Measurements from ENCODE around the gene ZNF692. TPM values are rescaled to one million over a fixed set of nuclear protein-coding genes. Genes with fewer than 3 reads are reported as not detected.

The ZNF692 gene
- total RNA-seq, 2 donors from 2014 or later: 21.1 to 35.3 TPM

GRCh38 chr1:248828845-248829244 lies 30.0 kb downstream of the ZNF692 start:
- no peak for TF ChIP-seq CTCF (IDR thresholded peaks at IDR 0.05)
- peaks cover 19 to 22% of the 10 kb centered on the region in 2 donors for H3K4me1 ChIP-seq (ENCODE audit: control insufficient read depth in 1 of 2, low read depth in 2 of 2)
- ATAC-seq (ENCODE audit: insufficient number of reproducible peaks, low FRiP score, low read depth) (no peak), DNase-seq (ENCODE audit: low spot score) (no peak)
- no peak overlapping the region for H3K27ac ChIP-seq
- H3K4me3 ChIP-seq: no peak overlapping the region
- H3K36me3 ChIP-seq: no peaks in the 10 kb centered on the region
- H3K9me3 ChIP-seq: no peaks in the 10 kb centered on the region
- H3K27me3 ChIP-seq (replicated peaks; ENCODE audit: insufficient read depth): no peaks in the 10 kb centered on the region

GRCh38 chr1:248825909-248826760 lies 32.8 kb downstream of the ZNF692 start, which contains the start of gene SH3BP5L:
TSS of gene SH3BP5L (minus strand) at chr1:248825915. CDS start at chr1:248824935, 980 bp downstream.
- no peaks in the 10 kb centered on the region for H3K36me3 ChIP-seq
- H3K4me3 ChIP-seq: peak within 1 kb of the TSS; percentile 88
- H3K27ac ChIP-seq: peak within 1 kb of the TSS; percentile 92 to 95
- DNase-seq (ENCODE audit: low spot score) (peak; percentile 78), ATAC-seq (ENCODE audit: insufficient number of reproducible peaks, low FRiP score, low read depth) (peak; percentile 92)
- peak; percentile 31 for TF ChIP-seq CTCF (IDR thresholded peaks at IDR 0.05)
- H3K9me3 ChIP-seq: no peaks in the 10 kb centered on the region
- H3K27me3 ChIP-seq (replicated peaks; ENCODE audit: insufficient read depth): no peaks in the 10 kb centered on the region
- peaks cover 44 to 49% of the 10 kb centered on the region in 2 donors for H3K4me1 ChIP-seq (ENCODE audit: control insufficient read depth in 1 of 2, low read depth in 2 of 2)

GRCh38 chr1:248825573-248825908 lies 33.3 kb downstream of the ZNF692 start:
- H3K4me1 ChIP-seq (ENCODE audit: control insufficient read depth in 1 of 2, low read depth in 2 of 2): peaks cover 50 to 55% of the 10 kb centered on the region in 2 donors

GRCh38 chr1:248825136-248825535 lies 33.7 kb downstream of the ZNF692 start:
- Histone ChIP-seq H3K4me1 (ENCODE audit: control insufficient read depth in 1 of 2, low read depth in 2 of 2) (peaks cover 52 to 59% of the 10 kb centered on the region in 2 donors), H3K9me3 (no peaks in the 10 kb centered on the region), H3K4me3 (peak overlapping the region; percentile 88), H3K27ac (peak overlapping the region; percentile 92 to 95), H3K36me3 (no peaks in the 10 kb centered on the region), H3K27me3 (replicated peaks; ENCODE audit: insufficient read depth) (no peaks in the 10 kb centered on the region)
- ATAC-seq (ENCODE audit: insufficient number of reproducible peaks, low FRiP score, low read depth): no peak
- TF ChIP-seq CTCF (IDR thresholded peaks at IDR 0.05): no peak
- DNase-seq (ENCODE audit: low spot score): no peak

More at GRCh38 chr1:248825573-248825908, 33.3 kb downstream of the ZNF692 start:
- no peak for TF ChIP-seq CTCF (IDR thresholded peaks at IDR 0.05)
- Histone ChIP-seq H3K27me3 (replicated peaks; ENCODE audit: insufficient read depth) (no peaks in the 10 kb centered on the region), H3K36me3 (no peaks in the 10 kb centered on the region), H3K27ac (peak overlapping the region; percentile 92 to 95), H3K4me3 (peak overlapping the region; percentile 88), H3K9me3 (no peaks in the 10 kb centered on the region)
- DNase-seq (ENCODE audit: low spot score) (no peak), ATAC-seq (ENCODE audit: insufficient number of reproducible peaks, low FRiP score, low read depth) (no peak)

GRCh38 chr1:248824701-248825100 lies 34.2 kb downstream of the ZNF692 start:
- H3K4me1 ChIP-seq (ENCODE audit: control insufficient read depth in 1 of 2, low read depth in 2 of 2): peaks cover 52 to 61% of the 10 kb centered on the region in 2 donors
- ATAC-seq (ENCODE audit: insufficient number of reproducible peaks, low FRiP score, low read depth) (no peak), DNase-seq (ENCODE audit: low spot score) (no peak)
- no peaks in the 10 kb centered on the region for H3K27me3 ChIP-seq (replicated peaks; ENCODE audit: insufficient read depth)
- H3K9me3 ChIP-seq: no peaks in the 10 kb centered on the region
- peak overlapping the region; percentile 88 for H3K4me3 ChIP-seq
- H3K36me3 ChIP-seq: no peaks in the 10 kb centered on the region
- no peak for TF ChIP-seq CTCF (IDR thresholded peaks at IDR 0.05)
- H3K27ac ChIP-seq: peak overlapping the region; percentile 10 to 95
